ENCODE measurements around the gene ACER2.
"Not testable (repeated sequence)": the region's sequence is repeated elsewhere in the genome, so short reads cannot be mapped to it uniquely, and the experiment has no call there.

Gene ACER2

GRCh38 chr9:19409401-19410194 lies 789 bp downstream of the ACER2 start:
- no peak for DNase-seq

DNA sequence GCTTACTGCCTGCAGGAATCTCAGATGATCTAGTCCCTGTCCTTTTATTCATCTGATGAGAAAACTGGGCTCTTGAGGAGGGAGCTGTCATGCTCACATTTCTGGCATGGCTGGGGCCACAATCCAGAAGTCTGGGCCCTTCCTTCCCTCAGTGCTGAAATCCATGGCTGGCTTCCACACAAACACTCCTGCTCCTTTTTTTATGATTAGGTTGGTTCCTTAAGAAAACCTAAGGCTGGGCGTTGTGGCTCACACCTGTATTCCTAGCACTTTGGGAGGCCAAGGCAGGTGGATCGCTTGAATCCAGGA lies 1.3 kb downstream of the ACER2 start:
- DNase-seq, result no peak

DNA sequence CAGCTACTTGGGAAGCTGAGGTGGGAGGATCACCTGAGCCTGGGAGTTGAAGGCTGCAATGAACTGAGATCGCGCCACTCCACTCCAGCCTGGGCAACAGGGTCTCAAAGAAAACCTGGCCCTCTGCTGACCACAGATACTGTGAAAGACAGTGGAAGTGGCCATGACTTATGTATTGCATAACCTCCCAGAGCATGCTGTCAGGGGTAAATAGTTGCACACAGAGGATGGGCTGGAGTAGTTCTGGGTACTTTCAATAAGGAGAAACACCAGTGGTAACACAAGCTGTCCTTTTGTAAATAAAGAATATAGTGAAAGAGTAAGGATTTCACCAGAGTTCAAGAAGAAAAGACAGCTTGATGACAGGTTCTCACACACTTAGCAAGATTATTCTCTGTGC lies 1.8 kb downstream of the ACER2 start:
- no peak for DNase-seq

DNA sequence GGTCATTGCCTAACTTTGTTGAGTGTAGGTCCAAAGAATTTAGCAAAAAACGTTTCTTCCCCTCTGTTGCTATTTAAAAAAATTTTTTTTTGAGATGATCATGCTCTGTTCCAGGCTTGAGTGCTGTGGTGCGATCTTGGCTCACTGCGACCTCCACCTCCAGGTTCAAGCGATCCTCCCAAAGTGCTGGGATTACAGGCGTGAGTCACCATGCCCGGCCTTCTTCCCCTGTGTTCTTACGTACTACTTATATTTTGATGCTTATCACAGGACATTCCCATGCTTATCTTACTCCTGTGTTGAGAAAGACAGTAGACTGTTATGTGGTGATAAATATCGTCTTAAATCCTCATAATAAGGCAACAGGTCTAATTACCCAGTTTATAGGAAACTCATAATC lies 2.5 kb downstream of the ACER2 start:
- no peak for DNase-seq

DNA sequence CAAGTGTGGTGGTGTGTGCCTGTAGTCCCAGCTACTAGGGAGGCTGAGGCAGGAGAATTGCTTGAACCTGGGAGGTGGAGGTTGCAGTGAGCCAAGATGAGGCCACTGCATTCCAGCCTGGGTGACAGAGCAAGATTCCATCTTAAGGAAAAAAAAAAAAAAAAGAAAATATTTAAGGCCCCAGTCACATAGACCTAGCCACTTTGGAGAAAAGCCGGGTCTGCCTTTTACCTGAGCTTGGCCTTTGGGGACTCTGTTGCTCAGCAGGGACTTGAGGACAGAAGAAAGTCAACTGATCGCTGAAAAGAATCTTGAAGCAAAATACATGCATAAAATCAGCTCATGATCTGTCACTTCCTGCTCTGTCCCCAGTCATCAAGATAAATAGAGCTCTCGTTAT lies 4.6 kb downstream of the ACER2 start:
- not testable (repeated sequence) for DNase-seq

DNA sequence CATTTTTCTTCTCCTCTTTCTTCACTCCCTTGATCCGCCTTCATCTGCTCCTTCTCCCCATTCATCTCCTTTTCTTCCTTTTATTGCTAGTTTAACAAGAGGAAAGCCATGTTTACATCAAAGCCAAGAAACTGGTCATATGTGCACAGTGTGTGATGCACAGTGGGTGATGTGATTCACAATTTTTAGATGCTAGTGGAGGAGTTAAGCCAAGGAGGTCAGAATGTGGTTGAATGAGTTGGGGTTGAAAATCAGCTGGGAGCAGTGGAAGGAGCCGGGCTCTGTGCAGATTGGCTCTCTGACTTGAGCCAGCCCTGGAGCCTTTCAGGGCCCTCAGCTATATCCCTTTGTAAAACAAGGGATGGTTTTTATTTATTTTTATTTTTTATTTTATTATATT lies 7.3 kb downstream of the ACER2 start:
- no peak for DNase-seq

- no peak for DNase-seq
Observed at GRCh38 chr9:19420877-19421276, 12.1 kb downstream of the ACER2 start.

DNA sequence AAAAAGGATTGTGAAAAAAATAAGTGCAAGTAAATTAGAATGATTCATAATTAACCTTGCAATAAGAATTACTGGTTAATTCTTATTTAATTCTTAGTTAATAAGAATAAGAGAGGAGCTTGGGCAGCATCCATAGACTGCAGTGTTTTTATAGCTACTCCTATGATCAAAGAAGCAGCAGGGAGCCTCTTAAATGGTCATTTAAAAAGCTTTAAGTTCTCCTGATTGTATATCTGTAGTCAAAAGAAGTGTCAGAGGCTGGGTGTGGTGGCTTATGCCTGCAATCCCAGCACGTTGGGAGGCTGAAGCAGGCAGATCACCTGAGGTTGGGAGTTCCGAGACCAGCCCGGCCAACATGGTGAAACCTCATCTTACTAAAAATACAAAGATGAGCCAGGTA lies 14.4 kb downstream of the ACER2 start:
- no peak for DNase-seq

- no peak for DNase-seq
Observed at GRCh38 chr9:19424176-19424779, 15.5 kb downstream of the ACER2 start.

DNA sequence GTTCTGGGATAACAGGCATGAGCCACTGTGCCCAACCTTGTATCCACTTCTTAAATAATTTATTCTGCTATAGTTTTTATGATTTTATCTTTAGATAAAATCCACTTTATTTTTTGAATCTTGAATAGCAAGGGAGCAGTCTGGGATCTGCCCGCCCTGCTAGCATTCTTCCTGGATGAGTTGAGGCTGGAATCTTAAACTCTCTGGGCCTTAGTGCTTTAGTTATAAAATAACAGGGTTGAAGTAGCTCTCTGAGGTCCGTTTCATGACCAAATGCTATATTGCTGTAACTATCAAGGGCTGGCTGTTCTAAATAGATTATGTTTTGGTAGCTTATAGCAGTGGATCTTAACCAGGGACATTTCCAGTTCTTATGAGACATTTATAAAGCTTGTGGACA lies 20.8 kb downstream of the ACER2 start:
- DNase-seq, result no peak

GRCh38 chr9:19430201-19430760 lies 21.5 kb downstream of the ACER2 start:
- no peak for DNase-seq

DNA sequence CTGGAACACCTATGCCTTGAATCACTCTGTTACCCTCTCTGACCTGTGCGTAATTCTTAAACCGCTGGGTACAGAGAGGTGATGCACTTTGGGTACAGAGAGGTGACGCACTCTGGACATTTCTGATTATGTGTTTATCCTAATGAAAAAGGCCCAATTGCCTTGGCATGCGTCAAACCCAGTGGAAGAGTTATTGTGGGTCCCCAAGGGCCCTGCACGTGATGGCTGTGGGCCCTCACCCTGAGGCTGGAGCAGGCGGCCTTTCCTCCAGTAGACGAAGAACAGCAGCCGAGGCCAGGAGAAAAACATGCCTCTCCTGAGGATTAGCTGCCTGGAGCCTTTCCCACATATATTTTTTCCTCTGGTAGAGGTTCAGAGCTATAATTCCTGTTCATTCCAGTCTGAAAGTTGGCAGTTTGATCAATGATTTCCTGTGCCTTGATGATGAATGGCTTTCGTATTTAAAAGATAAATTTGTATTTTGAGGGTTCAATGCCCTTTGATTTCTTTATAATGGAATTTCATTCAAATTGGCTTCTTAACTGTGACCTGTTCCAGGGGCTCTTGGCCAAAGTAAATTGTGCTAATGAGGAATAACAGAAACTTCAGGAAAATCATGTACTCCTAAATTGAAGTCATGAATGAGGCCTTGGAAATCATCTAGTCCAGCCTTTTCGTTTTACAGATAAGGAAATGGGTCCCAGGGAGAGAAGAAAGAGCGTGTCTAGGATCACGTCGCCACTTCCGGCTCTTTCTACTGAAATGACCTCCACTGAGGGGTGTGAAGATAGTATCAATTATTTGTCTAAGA lies 22.8 kb downstream of the ACER2 start:
- DNase-seq, result no peak

DNA sequence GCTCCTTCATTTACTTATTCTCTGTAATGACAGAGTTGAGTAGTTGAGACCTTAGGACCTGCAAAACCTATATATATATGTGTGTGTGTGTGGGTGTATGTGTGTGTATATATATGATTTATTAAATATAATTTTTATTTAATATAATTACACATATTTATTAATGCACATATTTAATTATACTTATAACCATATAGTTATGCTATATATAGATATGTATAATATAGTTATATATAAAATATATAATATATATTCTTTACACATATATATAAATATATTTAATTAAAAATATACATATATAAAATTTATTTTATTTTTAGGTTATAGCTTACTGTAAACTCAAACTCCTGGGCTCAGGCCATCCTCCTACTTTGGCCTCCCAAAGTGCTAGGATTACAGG lies 23.7 kb downstream of the ACER2 start:
- DNase-seq, result no peak

GRCh38 chr9:19433729-19434128 lies 24.9 kb downstream of the ACER2 start:
- not testable (repeated sequence) for DNase-seq

DNA sequence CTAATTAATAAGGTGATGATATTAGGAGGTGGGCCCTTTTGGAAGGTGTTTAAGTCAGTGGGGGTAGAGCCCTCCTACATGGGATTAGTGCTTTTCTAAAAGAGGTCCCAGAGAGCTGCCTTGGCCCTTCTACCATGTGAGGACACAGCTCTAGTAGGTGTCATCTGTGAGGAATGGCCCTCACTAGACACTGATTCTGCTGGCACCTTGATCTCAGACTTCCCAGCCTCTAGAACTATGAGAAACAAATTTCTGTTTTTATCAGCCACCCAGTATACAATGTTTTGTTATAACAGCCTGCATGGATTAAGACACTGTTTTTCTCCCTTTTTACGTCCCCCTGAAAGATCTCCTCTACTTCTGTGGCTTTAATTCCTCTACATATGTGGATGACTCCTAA lies 31.6 kb downstream of the ACER2 start:
- no peak for DNase-seq

- no peak for DNase-seq
Observed at GRCh38 chr9:19440823-19441580, 32.2 kb downstream of the ACER2 start.

DNA sequence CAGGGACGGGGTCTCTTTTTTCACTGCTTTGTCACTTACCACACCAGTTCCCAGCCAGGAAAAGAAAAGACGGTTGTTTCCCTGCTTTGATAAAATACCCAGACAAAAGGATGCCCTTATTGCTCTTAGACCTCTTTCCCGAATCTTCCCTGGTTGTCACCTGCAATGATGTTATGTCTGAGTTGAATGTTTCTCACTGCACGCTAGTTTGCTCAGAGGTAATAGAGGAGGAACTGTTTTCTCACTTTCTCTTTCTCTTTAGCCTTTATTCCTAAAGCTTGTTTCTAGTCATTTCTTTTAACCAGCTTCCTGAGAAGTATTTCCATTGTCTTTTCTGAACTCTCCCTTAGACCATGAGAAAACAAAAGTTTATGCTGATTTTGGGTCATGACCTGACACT lies 32.9 kb downstream of the ACER2 start:
- DNase-seq, result no peak

DNA sequence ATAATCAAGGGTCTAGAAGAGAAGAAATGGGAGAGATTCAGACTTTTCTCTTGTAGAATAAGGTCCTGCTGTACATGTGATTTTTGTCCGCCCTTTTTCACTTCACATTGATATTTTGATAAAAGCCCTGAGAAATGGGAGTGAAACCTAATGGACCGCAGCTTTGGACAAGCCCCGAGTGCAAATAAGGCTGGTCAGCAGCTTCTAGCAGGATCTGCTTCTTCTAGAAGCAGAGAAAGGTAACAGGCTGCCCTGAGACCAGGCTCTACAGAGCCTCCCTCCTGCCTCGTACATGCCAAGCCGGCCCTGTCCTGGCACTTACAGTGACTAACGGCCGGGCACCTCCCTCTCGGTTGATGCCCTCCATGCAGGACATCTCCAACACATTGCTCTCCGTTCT lies 33.4 kb downstream of the ACER2 start:
- DNase-seq, result no peak

- DNase-seq, result no peak
Observed at GRCh38 chr9:19445452-19445851, 36.6 kb downstream of the ACER2 start.

GRCh38 chr9:19446361-19446861 lies 37.6 kb downstream of the ACER2 start:
- no peak for DNase-seq

GRCh38 chr9:19451240-19452087 lies 42.7 kb downstream of the ACER2 start:
- DNase-seq, result no peak

GRCh38 chr9:19456426-19456825 lies 47.6 kb downstream of the ACER2 start:
- DNase-seq, result no peak

Measured in activated gamma-delta T cell (primary cell).